ENCODE data around the gene TAF11L5.
"Not testable (repeated sequence)": the region's sequence is repeated elsewhere in the genome, so short reads cannot be mapped to it uniquely, and the experiment has no call there.

DNA sequence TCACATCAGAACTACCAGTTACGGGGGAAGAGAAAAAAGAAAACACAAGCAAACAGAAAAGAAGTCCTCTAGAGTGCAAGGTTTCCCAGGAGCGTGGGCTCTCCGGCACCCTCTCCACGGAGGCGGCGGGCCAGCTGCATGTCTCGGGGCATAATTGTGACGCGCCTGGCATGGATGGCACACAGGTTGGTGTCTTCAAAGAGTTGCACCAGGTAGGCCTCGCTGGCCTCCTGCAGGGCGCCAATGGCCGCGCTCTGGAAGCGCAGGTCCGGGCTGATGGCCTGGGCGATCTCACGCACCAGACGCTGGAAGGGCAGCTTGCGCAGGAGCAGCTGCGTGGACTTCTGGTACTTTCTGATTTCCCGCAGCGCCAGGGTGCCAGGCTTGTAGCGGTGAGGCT, 33.8 kb upstream of the TAF11L5 start:
- TF ChIP-seq, protein P1, sequence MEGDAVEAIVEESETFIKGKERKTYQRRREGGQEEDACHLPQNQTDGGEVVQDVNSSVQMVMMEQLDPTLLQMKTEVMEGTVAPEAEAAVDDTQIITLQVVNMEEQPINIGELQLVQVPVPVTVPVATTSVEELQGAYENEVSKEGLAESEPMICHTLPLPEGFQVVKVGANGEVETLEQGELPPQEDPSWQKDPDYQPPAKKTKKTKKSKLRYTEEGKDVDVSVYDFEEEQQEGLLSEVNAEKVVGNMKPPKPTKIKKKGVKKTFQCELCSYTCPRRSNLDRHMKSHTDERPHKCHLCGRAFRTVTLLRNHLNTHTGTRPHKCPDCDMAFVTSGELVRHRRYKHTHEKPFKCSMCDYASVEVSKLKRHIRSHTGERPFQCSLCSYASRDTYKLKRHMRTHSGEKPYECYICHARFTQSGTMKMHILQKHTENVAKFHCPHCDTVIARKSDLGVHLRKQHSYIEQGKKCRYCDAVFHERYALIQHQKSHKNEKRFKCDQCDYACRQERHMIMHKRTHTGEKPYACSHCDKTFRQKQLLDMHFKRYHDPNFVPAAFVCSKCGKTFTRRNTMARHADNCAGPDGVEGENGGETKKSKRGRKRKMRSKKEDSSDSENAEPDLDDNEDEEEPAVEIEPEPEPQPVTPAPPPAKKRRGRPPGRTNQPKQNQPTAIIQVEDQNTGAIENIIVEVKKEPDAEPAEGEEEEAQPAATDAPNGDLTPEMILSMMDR (IDR thresholded peaks at IDR 0.05): not testable (repeated sequence)
- TF ChIP-seq EP300, POLR2AphosphoS5 (IDR thresholded peaks at IDR 0.05): not testable (repeated sequence)
